LNCAP (cell line): ENCODE measurements around the gene ZNF256.

Source experiments
- TF ChIP-seq, protein P1 (sequence below): fragments of 450-650 bp; IDR thresholded peaks from 2 replicates; pipeline ENCODE4 v1.5.1; 2017; ENCODE audit warnings: mild to moderate bottlenecking

ZNF256 gene

GRCh38 chr19:57947419-57948134 lies at the start of gene ZNF256:
TSS of gene ZNF256 (minus strand) at chr19:57947706. CDS start at chr19:57947474, 232 bp downstream.
- TF ChIP-seq, protein P1, sequence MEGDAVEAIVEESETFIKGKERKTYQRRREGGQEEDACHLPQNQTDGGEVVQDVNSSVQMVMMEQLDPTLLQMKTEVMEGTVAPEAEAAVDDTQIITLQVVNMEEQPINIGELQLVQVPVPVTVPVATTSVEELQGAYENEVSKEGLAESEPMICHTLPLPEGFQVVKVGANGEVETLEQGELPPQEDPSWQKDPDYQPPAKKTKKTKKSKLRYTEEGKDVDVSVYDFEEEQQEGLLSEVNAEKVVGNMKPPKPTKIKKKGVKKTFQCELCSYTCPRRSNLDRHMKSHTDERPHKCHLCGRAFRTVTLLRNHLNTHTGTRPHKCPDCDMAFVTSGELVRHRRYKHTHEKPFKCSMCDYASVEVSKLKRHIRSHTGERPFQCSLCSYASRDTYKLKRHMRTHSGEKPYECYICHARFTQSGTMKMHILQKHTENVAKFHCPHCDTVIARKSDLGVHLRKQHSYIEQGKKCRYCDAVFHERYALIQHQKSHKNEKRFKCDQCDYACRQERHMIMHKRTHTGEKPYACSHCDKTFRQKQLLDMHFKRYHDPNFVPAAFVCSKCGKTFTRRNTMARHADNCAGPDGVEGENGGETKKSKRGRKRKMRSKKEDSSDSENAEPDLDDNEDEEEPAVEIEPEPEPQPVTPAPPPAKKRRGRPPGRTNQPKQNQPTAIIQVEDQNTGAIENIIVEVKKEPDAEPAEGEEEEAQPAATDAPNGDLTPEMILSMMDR = peak; percentile 56

- TF ChIP-seq, protein P1 = no peak
These were observed 45.3 kb upstream of the ZNF256 start for GRCh38 chr19:57992841-57993240.

DNA sequence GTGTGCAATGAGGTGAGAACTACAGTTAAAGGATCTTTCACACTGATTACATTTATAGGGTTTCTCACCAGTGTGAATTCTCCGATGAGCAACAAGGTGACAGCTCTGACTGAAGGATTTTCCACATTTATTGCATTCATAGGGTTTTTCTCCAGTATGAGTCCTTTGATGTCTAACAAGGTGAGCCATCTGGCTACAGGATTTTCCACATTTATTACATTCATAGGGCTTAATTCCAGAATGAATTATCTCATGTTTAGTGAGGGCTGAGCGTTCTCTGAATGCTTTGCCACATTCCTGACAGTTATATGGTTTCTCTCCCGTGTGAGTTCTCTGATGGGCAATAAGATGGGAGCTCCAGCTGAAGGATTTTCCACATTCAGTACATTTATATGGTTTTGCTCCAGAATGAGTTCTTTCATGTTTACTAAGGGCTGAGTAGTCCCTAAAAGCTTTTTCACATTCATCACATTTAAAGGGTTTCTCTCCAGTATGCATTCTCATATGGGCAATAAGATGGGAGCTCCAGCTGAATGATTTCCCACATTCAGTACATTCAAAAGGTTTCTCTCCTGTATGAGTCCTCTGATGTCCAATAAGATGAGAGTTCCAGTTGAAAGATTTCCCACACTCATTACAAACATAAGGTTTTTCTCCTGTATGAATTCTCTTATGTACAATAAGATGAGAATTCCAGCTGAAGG lies 31.2 kb upstream of the ZNF256 start:
- TF ChIP-seq, protein P1 = no peak

DNA sequence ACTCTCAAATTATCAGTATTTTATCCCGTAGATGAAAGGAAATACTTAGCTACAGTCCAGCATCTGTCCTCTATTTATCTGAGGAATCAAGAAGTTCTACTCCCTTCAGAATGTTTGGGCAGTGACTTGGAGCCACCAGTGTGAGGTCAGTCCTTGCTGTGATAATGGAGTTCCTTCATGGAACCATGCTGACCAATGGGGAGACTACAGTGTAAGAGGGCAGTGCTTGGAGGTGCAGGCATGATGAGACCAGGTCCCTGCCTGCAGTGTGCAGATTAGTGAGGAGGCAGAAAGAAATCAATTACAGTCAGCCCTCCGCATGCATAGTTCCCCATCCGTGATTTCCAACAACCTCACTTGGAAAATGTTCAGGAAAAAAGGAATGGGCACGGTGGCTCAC lies 26.9 kb upstream of the ZNF256 start, which contains the start of gene C19orf18:
Gene C19orf18 (minus strand): TSS at position 101 of the 400 bp plus-strand sequence. CDS start 102 bp downstream, outside the sequence.
- TF ChIP-seq, protein P1 = no peak

DNA sequence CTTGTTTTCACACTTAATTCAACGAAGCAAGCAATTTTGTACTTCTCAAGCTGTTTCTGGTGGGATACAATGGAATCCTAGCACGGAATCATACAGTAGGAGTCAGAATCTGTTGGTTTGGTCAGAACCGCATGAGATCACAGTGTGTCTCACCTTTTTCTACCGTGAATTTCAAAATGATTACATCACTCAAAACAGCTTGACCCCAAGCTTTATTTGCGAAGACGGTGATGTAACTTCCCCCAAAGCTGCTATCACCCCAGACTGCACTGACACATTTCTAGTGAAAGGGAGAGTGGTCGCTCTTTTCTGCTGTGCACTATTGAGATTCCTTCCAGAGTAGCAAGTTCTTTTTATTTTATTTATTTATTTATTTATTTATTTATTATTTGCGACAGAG lies 17.3 kb upstream of the ZNF256 start:
- TF ChIP-seq, protein P1 = no peak

DNA sequence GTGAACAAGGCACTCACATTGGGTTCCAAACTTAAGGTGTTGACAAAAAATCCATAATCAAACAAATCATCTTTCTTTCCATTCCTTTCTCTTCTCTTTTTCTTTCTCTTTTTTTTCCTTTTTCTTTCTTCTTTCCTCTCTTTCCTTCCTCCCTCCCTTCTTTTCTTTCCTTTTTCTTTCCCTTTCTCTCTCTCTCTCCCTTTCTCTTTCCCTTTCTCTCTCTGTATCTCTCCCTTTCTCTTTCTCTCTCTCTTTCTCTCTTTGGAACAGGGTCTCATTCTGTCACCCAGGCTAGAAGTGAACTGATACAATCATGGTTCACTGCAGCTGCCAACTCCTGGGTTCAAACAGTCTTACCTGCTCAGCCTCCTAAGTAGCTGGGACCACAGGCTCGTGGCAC lies 14.3 kb upstream of the ZNF256 start:
- TF ChIP-seq, protein P1 = no peak

DNA sequence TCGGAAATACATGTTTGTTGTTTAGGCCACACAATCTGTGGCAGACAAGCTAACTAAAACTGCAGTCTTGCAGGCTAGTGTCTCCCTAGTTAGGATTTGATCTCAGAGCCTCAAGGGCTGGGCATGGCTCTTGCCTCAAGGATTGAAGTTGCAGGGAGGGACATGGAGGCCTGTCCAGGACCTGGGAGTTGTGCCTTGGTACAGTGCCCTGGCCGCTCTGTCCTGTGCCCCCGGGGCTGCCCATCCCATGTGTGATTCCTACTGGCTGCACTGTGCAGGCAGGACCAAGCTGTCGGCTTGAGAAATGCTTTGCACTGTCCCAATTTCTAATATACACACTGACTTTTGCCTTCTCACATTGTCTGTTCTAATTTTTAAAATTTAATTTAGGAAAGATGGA lies 7.5 kb upstream of the ZNF256 start:
- TF ChIP-seq, protein P1 = no peak
